Endothelial cell of umbilical vein (primary cell): ENCODE measurements around the gene DDA1. TPM values are rescaled to one million over a fixed set of nuclear protein-coding genes. Genes with fewer than 3 reads are reported as not detected.
"Not testable (repeated sequence)": the region's sequence is repeated elsewhere in the genome, so short reads cannot be mapped to it uniquely, and the experiment has no call there.

Experiments
- BruUV-seq: library from RNA; stranded (reverse); fragments of 400-500 nt; replicated peaks from 2 replicates; lab custom pipeline; 2021; lab: Mats Ljungman, UMichigan
- CTCF ChIA-PET: fragments of 300-600, 350-600 bp; sonication (Branson Sonifier 250); formaldehyde crosslinking; loops from one replicate; lab custom pipeline; 2021; ENCODE audit warnings: antibody characterized with exemption, inconsistent platforms; lab: Charles Lee
- POLR2A ChIA-PET: fragments of 300-600, 350-600 bp; sonication (Branson Sonifier 250); formaldehyde crosslinking; loops from one replicate; lab custom pipeline; 2021; ENCODE audit warnings: antibody characterized with exemption, inconsistent platforms; lab: Charles Lee
- DNase-seq: peaks from one replicate; pipeline ENCODE4 v3.0.0-alpha.2; 2011; ENCODE audit warnings: low read depth, low spot score
- FAIRE-seq: peaks from 2 replicates; lab custom pipeline; 2011; peaks lifted over from hg19 to GRCh38; lab: Jason Lieb, UNC
- H2AFZ ChIP-seq: 2 replicates; pipeline ENCODE4 v1.6.0; 2012; ENCODE audit warnings: low read depth, low read length, control low read depth, inconsistent platforms
- H3K27ac ChIP-seq: 2 replicates; pipeline ENCODE4 v1.5.1; 2011; ENCODE audit warnings: low read depth, mild to moderate bottlenecking, control low read depth, low read length, moderate library complexity; ENCODE audit not compliant: insufficient read depth
- H3K27me3 ChIP-seq, 2 experiments: 2 replicates each; pipeline versions ENCODE4 v1.6.0 to v1.6.1; 2011; ENCODE audit warnings: low read length in 2 of 2, mixed read lengths in 1 of 2; ENCODE audit not compliant: control insufficient read depth in 2 of 2, insufficient read depth in 2 of 2
- H3K36me3 ChIP-seq, 2 experiments: 2 replicates in 1 of 2; 3 replicates in 1 of 2; pipeline ENCODE4 v1.5.1; 2011; ENCODE audit warnings: low read length in 2 of 2, mild to moderate bottlenecking in 1 of 2, moderate library complexity in 1 of 2; ENCODE audit not compliant: control insufficient read depth in 2 of 2, insufficient read depth in 2 of 2; ENCODE audit errors: extremely low read depth in 1 of 2
- H3K4me1 ChIP-seq: 3 replicates; pipeline ENCODE4 v1.5.1; 2011; ENCODE audit warnings: mild to moderate bottlenecking, low read length; ENCODE audit not compliant: control insufficient read depth, insufficient read depth; ENCODE audit errors: extremely low read depth
- H3K4me2 ChIP-seq: 2 replicates; pipeline ENCODE4 v1.6.1; 2011; ENCODE audit warnings: low read length, control low read depth, mixed read lengths; ENCODE audit not compliant: insufficient read depth
- H3K4me3 ChIP-seq, 3 experiments: fragments of 200-600 bp in 1 of 3; sonication (generic), shearing (Covaris generic) in 1 of 3; replicated peaks in 1 of 3; 2 replicates each; pipeline ENCODE4 v1.5.1; 2011 to 2016; ENCODE audit warnings: control low read depth in 3 of 3, low read length in 3 of 3, mild to moderate bottlenecking in 2 of 3, inconsistent platforms in 1 of 3, low read depth in 1 of 3, moderate library complexity in 1 of 3; ENCODE audit not compliant: insufficient read depth in 1 of 3
- H3K79me2 ChIP-seq: 2 replicates; pipeline ENCODE4 v1.6.0; 2012; ENCODE audit warnings: low read length, inconsistent platforms; ENCODE audit not compliant: control insufficient read depth, insufficient read depth
- H3K9ac ChIP-seq: replicated peaks from 2 replicates; pipeline ENCODE3; 2011; ENCODE audit warnings: low read length, control low read depth; ENCODE audit not compliant: insufficient read depth; ENCODE audit errors: extremely low read depth
- H3K9me1 ChIP-seq: replicated peaks from 3 replicates; pipeline ENCODE4 v1.6.0; 2011; ENCODE audit warnings: mild to moderate bottlenecking, low read length; ENCODE audit not compliant: control insufficient read depth, insufficient read depth; ENCODE audit errors: extremely low read depth
- H3K9me3 ChIP-seq: replicated peaks from 2 replicates; pipeline ENCODE4 v1.5.1; 2012; ENCODE audit warnings: low read length, inconsistent platforms; ENCODE audit not compliant: control insufficient read depth, insufficient read depth
- H4K20me1 ChIP-seq: replicated peaks from 2 replicates; pipeline ENCODE3; 2011; ENCODE audit warnings: mild to moderate bottlenecking, low read length; ENCODE audit not compliant: control insufficient read depth, insufficient read depth; ENCODE audit errors: extremely low read depth
- CTCF ChIP-seq, 2 donors: IDR thresholded peaks; 1 replicate in 1 of 2; 2 replicates in 1 of 2; pipeline ENCODE4 v1.5.1; 2011; ENCODE audit warnings: low read length in 2 of 2, mild to moderate bottlenecking in 2 of 2, moderate library complexity in 2 of 2, control low read depth in 1 of 2, inconsistent platforms in 1 of 2, low read depth in 1 of 2; ENCODE audit not compliant: insufficient read depth in 1 of 2; ENCODE audit errors: extremely low read depth in 1 of 2
- EZH2 ChIP-seq: IDR thresholded peaks from 2 replicates; pipeline ENCODE4 v1.6.1; 2012; ENCODE audit warnings: borderline replicate concordance, low read depth, mild to moderate bottlenecking, moderate library complexity, low read length, inconsistent platforms; ENCODE audit not compliant: severe bottlenecking
- FOS ChIP-seq: IDR thresholded peaks from 2 replicates; pipeline ENCODE4 v1.6.1; 2011; ENCODE audit warnings: mild to moderate bottlenecking, low read length, moderate library complexity, borderline replicate concordance; ENCODE audit not compliant: insufficient read depth
- GATA2 ChIP-seq: IDR thresholded peaks from 2 replicates; pipeline ENCODE4 v1.7.0; 2011; ENCODE audit warnings: low read depth, mild to moderate bottlenecking, moderate library complexity, mixed read lengths, low read length; ENCODE audit not compliant: insufficient read length, insufficient read depth
- JUN ChIP-seq: IDR thresholded peaks from 2 replicates; pipeline ENCODE4 v1.6.1; 2011; ENCODE audit warnings: borderline replicate concordance, low read depth; ENCODE audit not compliant: insufficient read length, insufficient read depth
- MAX ChIP-seq: IDR thresholded peaks from 2 replicates; pipeline ENCODE4 v1.6.1; 2011; ENCODE audit not compliant: insufficient read depth, insufficient read length
- MYC ChIP-seq: IDR thresholded peaks from one replicate; pipeline ENCODE4 v1.6.1; 2011; ENCODE audit warnings: mild to moderate bottlenecking, low read depth, low read length
- POLR2A ChIP-seq: IDR thresholded peaks from 2 replicates; pipeline ENCODE4 v1.6.1; 2012; ENCODE audit warnings: low read depth, mild to moderate bottlenecking, control low read depth, low read length
- POLR2AphosphoS5 ChIP-seq: IDR thresholded peaks from 2 replicates; pipeline ENCODE4 v1.6.1; 2012; ENCODE audit warnings: low read depth, mild to moderate bottlenecking, control low read depth, low read length, moderate library complexity; ENCODE audit not compliant: insufficient read depth
- dilution Hi-C: fragments of 300-500 bp; cut with MboI; formaldehyde crosslinking; loops from one replicate; pipeline ENCODE4 v1.15.0; 2019; ENCODE audit warnings: low sequenced_read_pairs; ENCODE audit not compliant: extremely low pct_ligation_motif_present
- intact Hi-C: fragments of 100-400 bp; cut with micrococcal nuclease; formaldehyde crosslinking; loops from one replicate; pipeline ENCODE4 v1.10.0; 2022
- polyA plus RNA-seq, 4 experiments: library from polyadenylated mRNA; depleted of rRNA in 3 of 4; stranded (reverse) in 3 of 4; unstranded in 1 of 4; fragments of >200 nt; gene quantifications; 2 replicates each; pipeline versions ENCODE4 v1.2.1 to v1.2.3, GENCODE V29; 2011 to 2012; ENCODE audit warnings: missing spikeins in 1 of 4
- total RNA-seq: library from RNA; stranded (reverse); gene quantifications from 2 replicates; pipeline ENCODE4 v1.2.3, GENCODE V29; 2021

DDA1 gene
- total and polyA plus RNA-seq, 2 donors (not counting 3 experiments of a cell fraction or from before 2014, with no cell fraction given), result 52.9 to 64.7 TPM

- no peak overlapping the region for H3K9ac ChIP-seq
- no peak overlapping the region for H3K27ac ChIP-seq
- POLR2A ChIA-PET, result no interaction called here
- peaks cover 10 to 17% of the 10 kb centered on the region in 2 experiments for H3K36me3 ChIP-seq
- no peaks in the 10 kb centered on the region for H3K27me3 ChIP-seq
- CTCF ChIA-PET, result interaction anchor here (1.1 to 2.7 kb wide), 2 partner anchors 13 to 25 kb away, joined by 4 to 15 read pairs; partner anchors contain the start of gene ANKLE1
- peaks cover 14% of the 10 kb centered on the region for H3K79me2 ChIP-seq
- FAIRE-seq (no peak), DNase-seq (no peak)
- no peaks in the 10 kb centered on the region for H3K9me3 ChIP-seq
- no peak for TF ChIP-seq POLR2A
- TF ChIP-seq CTCF (IDR thresholded peaks at IDR 0.05; ENCODE audit: extremely low read depth in 1 of 2, insufficient read depth in 1 of 2, low read depth in 1 of 2, low read length in 2 of 2), result no peak
- no peak for TF ChIP-seq MAX
- TF ChIP-seq EZH2, result no peak
- TF ChIP-seq MYC, result no peak
- no peak for TF ChIP-seq GATA2
- no peak for TF ChIP-seq POLR2AphosphoS5
- TF ChIP-seq FOS, result no peak
- TF ChIP-seq JUN, result no peak
- H3K4me1 ChIP-seq, result peaks cover 18% of the 10 kb centered on the region
- H2AFZ ChIP-seq, result no peak overlapping the region
- H3K4me3 ChIP-seq, result no peak overlapping the region
- H3K9me1 ChIP-seq, result no peaks in the 10 kb centered on the region
- dilution Hi-C loops, result no loop called here
- BruUV-seq, result no TSS peak
- H4K20me1 ChIP-seq, result no peaks in the 10 kb centered on the region
- H3K4me2 ChIP-seq, result no peak overlapping the region
- intact Hi-C loops, result no loop called here
Observed at GRCh38 chr19:17268754-17269153, 40.6 kb upstream of the DDA1 start.

- H3K9ac ChIP-seq, POLR2A ChIA-PET, H3K79me2 ChIP-seq, H2AFZ ChIP-seq, H3K27me3 ChIP-seq, FAIRE-seq, H3K4me2 ChIP-seq, H4K20me1 ChIP-seq, DNase-seq, H3K4me3 ChIP-seq, intact Hi-C loops, BruUV-seq, dilution Hi-C loops, H3K27ac ChIP-seq, H3K9me3 ChIP-seq, CTCF ChIA-PET, H3K4me1 ChIP-seq, H3K9me1 ChIP-seq: not testable (repeated sequence)
- H3K36me3 ChIP-seq, result peaks cover 10 to 35% of the 10 kb centered on the region in 2 experiments
Observed at GRCh38 chr19:17274892-17275291, 34.5 kb upstream of the DDA1 start.
